B cell (primary cell): ENCODE data around the gene PML.

Experiments
- CTCF ChIP-seq: fragments of 200-600 bp; IDR thresholded peaks from one replicate; pipeline ENCODE4 v1.8.0; 2022; ENCODE audit warnings: antibody characterized with exemption, mild to moderate bottlenecking
- EZH2 ChIP-seq: IDR thresholded peaks from 2 replicates; pipeline ENCODE4 v1.6.1; 2012; ENCODE audit warnings: borderline replicate concordance, low read depth, mild to moderate bottlenecking, moderate library complexity, low read length; ENCODE audit not compliant: insufficient read depth, poor library complexity, severe bottlenecking

GRCh38 chr15:73956743-73957135 is 37.8 kb upstream of the PML start:
- no peak for TF ChIP-seq CTCF
- TF ChIP-seq EZH2, result no peak
